HuH-7 (cell line): ENCODE measurements around the gene THAP8.

Source experiments
- DNase-seq: peaks from one replicate; pipeline ENCODE4 v3.0.0; 2011; ENCODE audit warnings: low spot score

THAP8 gene, protein sequence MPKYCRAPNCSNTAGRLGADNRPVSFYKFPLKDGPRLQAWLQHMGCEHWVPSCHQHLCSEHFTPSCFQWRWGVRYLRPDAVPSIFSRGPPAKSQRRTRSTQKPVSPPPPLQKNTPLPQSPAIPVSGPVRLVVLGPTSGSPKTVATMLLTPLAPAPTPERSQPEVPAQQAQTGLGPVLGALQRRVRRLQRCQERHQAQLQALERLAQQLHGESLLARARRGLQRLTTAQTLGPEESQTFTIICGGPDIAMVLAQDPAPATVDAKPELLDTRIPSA

DNA sequence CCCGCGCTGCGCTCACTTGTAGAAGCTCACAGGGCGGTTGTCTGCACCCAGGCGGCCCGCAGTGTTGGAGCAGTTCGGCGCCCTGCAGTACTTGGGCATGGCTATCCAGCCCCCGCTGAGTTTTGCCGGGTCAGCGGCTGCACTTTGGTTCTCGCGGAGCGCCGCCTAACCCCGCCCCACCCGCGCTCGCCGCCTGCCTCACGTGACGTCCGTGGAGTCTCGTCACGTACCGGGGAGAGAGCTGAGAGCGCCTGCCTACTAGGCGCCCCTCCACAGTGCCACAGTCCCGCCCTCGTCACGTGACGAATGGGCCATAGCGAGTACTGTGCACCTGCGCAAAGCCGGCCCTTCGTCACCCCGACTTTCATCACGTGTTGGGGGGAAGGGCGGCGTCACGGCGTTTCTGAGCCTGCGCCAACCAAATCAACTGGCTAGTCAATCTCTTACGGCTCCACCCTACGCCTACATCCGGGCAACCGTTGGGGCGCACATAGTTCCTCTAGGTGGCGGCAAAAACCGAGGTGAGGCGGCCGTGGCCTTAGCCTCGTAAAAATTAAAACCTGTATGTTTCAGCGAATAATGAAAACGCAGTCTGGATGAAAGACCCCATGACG lies at the start of gene THAP8:
THAP8 (minus strand) TSS at position 167 of the 614 bp plus-strand sequence; CDS start at position 99, 68 bp downstream.
- peak; percentile 99 for DNase-seq

DNA sequence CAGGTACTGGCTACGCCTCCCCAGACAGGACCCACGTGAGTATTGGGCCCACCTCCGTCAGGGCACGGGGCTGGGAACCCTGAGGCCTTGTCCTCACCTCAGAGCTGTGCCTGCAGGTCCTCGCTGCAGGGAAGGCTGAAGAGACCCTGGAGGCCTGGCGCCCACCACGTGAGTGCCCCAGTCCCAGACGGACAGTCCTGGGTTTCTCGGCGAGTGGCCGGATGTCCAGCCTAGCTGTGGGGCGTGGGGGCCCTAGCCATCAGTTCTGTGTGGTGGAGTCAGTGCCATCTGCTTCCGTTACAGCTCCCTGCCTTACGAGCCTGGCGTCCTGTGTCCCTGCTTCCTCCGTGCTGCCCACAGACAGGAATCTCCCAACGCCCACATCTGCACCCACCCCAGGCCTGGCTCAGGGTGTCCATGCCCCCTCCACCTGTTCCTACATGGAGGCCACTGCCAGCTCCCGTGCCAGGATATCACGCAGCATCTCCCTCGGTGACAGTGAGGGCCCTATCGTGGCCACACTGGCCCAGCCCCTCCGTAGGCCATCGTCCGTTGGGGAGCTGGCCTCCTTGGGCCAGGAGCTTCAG lies 49.0 kb upstream of the THAP8 start:
- no peak for DNase-seq

DNA sequence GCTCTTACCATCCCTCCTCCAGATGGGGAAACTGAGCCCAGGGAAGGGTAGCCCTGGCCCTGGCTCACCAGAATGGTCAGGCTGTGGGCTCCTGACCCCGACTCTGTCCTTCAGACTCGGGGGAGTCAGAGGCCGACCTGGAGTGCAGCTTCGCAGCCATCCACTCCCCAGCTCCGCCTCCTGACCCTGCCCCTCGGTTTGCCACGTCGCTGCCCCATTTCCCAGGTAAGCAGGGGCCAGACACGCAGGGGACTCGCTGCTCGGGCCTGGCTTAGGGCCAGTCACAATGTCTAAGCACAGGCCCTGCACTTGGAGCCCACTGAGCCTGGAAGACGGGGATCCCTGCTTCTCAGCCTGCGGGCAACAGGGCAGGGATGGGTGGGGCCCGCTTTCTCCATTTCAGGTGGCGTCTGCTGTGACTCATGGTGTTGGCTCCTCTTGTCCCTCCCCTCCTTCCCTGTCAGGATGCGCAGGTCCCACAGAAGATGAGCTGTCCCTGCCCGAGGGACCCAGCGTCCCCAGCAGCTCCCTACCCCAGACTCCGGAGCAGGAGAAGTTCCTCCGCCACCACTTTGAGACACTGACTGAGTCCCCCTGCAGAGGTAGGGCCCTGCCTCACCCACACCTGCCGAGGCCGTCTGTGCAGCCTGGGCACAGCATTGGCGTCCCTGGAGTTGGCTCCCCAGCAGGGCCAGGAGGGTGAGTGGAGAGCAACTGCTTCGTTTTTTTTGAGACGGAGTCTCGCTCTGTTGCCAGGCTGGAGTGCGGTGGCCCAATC lies 47.7 kb upstream of the THAP8 start:
- no peak for DNase-seq

DNA sequence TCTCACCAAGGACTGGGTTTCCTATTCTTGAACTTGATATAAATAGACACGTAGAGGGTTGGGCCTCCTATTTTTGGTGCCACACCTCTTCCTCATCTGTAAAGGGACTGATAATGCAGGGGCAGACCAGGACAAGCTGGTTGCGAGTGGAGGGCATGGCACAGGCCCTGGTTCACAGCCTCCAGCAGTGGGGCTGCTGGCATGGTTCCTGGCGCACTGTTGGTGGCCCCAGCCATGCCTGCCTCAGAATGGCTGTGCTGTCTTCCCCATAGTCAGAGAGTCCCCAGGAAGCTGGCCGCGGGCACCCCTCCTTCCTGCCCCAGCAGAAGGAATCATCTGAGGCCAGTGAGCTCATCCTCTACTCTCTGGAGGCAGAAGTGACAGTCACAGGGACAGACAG lies 46.4 kb upstream of the THAP8 start:
- no peak for DNase-seq

DNA sequence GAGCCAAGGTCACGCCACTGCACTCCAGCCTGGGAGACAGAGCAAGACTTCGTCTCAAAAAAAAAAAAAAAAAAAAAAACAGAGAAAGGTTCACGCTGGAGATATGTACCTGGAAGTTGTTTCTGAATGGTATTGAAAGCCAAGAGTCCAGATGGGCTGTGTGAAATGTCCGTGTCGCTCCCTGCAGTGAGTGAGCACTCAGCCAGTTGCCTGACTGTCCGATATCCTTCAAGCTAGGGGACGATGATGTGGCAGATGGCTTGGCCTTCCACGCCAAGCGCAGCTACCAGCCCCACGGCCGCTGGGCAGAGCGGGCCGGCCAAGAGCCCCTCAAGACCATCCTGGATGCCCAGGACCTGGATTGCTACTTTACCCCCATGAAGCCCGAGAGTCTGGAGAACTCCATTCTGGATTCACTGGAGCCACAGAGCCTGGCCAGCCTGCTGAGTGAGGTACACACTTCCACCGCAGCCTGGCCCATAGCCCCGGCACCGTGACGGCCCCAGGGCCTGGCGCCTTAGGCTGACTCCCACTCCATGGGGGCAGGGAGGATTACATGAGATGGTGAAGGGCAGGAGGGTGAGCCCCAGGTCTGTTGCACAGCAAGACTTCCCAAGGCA lies 45.2 kb upstream of the THAP8 start:
- DNase-seq, result no peak

DNA sequence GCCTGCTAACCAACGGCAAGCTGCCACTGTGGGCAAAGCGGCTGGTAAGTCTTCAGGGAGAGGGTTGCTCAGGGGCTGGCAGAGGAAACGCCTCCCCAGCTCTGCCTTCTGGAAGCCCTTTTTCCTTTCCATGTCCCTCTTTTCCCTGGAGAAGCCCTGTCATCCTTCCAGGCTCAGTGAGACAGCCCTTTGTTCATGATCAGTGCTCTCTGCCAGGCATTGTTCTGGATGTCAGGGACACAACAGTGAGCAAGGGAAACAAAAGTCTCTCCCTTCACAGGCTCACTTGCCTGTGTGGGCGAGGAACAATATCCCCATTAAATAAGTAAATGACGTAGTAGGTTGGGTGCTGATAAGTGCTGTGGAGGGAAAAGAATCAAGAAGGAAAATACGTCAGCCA lies 43.0 kb upstream of the THAP8 start:
- no peak for DNase-seq

DNA sequence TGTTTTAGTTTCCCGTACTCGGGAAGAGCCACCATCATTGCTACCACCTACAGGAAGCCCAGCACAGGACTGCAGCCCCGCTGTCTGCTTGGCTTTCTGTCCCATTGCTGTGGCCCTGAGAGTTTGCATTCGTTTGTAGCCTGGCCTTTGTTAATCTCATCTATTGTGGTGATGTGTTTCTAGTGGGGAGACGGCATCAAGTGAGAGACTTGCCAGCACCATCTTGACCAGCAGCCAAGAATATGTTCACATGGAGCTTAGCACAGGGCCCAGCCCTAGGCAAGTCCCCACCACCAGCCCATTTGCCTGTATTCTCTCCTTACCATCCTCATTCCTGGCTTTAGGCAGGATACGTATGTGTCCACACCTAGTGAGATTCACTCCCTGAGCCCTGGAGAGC lies 39.6 kb upstream of the THAP8 start:
- no peak for DNase-seq

DNA sequence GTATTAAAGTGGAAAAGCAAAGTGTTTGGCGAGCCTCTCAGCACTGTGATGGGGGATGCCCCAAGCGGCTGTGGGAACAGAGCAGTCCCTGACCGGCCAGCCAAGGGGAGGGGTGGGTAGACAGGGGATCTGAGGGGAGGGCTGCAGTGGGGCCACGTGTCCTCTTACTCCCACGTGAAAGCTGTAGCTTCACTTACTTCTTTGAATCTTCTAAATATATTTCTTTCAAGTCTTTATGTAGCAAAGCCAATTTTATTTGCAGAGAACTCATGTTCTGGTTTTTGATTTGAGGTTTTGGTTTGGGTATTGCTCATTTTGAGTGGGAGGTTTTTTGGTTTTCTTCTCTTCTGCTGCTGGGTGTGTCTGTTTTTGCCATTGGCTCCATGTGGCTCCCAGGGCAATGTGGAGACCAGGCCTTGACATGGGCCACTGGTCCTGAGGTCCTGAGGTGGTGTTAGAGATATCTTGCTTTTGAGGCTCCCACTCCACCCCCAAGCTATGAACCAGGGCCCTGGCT lies 39.1 kb upstream of the THAP8 start:
- DNase-seq, result no peak

DNA sequence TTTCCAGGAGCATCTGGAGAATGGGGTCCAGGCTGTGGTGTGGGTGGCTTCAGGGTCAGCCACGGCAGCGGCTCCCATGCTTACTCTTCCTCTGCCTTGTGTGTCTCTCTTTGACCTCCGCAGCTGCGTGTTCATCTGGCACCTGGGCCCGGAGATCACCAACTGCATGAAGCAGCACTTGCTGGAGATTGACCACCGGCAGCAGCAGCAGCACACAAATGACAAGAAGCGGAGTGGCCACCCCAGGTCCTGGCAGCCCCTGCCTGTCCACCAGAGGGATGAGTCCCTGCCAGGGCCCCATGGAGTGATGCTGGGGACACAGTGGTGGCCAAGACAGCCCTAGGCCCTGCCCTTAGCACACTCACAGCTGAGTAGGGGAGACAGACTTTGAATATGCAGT lies 38.5 kb upstream of the THAP8 start:
- DNase-seq, result no peak

DNA sequence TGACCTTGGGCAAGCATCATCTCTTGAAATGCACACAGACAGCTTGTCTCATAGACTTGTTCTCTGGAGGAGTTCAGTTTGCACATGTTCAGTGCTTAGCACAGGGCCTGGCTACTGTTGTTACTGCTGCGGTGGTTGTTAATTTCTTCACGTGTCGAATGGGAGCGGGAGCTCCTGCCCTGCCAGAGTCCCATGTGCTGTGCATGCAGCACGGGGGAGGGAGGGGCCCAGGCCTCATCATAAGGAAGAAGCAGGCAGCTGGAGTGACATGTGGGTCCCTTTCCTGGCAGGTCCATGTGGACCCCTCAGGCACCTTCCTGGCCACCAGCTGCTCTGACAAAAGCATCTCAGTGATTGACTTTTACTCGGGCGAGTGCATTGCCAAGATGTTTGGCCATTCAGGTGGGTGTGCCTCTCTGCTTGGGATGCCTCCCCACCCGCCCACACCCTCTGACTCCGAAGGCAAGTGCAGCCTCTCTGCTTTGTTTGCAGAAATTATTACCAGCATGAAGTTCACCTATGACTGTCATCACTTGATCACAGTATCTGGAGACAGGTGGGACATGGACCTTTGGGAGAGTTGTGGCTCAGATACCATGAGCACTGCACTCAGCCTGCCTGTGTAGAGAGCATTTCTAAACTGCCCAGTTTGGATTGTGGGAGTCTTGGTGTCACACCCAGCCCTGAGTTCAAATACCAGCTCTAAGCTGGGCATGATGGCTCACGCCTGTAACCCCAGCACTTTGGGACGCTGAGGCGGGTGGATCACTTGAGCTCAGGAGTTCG lies 37.0 kb upstream of the THAP8 start:
- DNase-seq, result no peak

DNA sequence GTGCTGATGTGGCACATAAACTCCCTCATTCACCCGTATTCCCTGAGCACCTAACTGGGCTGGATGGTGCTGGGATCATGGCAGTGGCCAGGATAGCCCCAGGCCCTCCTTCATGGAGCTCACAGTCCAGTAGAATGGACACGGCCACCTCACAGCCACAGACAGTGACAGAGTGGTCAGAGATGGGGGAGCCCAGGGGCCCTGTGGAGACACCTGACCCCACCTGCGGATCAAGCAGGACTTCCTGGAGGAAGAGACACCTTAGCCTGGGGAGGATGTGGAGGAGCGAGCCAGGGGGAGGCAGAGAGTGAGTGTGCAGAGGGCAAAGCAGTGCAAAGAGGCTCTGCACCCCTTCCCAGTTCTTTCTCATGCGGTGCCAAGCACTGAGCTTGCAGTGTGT lies 35.8 kb upstream of the THAP8 start:
- DNase-seq, result no peak

DNA sequence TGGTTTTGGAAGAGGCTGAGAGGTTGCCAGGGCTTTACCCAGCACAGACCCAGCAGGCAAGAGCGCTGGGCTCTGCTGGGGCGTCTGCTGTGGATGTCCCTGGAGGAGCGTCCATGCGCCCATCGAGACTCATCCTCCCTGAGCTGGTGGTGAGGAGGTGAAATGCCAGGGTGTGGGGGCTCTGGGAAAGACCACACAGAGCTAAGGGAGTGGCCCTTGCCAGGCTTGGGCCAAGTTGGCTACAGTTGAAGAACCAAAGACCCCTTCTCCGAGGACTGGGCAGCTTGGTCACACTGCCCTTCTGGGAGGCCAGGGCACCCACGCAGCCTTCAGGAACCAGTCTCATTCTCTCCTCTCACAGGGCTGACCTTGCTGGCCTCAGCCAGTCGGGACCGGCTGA lies 32.2 kb upstream of the THAP8 start:
- no peak for DNase-seq

DNA sequence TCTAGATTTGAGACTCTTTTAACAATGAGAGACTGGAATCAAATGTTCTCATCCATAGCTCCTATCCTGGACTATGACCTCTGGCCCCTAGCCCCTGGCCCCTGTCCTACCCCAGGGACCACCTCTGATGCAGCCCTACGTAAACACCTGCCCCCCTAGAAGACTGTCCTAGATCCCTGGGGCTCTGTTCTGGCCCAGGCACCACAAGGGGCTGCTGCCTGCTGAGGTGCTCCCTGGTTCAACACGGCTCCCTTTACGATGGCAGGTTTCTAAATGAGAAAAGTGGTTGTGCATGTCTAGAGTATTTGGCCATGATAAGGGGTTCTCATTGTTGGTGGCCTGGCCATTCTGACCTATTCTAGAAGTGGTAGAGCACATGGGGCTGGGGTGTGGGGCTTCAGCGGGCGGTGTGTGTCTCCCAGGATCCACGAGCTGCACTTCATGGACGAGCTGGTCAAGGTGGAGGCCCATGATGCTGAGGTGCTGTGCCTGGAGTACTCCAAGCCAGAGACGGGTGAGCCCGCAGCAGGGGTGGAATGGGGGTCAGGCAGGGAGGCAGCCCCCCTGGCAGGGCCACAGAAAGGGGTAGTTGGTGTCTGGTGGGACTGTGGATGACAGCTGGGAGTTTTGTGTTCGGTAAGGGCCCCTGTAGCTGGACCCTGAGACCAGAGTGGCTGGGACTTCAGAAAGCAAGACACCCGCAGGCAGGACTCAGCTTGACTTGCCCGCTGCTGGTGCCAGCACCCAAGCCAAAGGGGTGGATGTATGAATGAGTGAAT lies 30.3 kb upstream of the THAP8 start:
- no peak for DNase-seq

DNA sequence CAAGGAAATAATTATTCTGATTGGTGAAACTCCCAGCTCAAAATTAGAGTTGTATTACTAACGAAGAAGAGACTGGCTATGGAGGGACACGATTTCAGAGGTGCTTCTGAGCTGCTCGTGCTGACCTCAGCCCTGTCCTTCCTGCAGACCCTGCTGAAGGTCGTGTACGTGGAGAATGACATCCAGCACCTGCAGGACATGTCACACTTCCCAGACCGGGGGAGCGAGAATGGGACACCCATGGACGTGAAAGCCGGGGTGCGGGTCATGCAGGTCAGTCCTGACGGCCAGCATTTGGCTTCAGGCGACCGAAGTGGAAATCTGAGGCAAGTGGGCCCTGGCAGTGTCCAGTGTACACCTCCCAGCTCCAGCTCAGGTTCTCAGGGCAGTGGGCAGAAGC lies 28.8 kb upstream of the THAP8 start:
- DNase-seq, result no peak

DNA sequence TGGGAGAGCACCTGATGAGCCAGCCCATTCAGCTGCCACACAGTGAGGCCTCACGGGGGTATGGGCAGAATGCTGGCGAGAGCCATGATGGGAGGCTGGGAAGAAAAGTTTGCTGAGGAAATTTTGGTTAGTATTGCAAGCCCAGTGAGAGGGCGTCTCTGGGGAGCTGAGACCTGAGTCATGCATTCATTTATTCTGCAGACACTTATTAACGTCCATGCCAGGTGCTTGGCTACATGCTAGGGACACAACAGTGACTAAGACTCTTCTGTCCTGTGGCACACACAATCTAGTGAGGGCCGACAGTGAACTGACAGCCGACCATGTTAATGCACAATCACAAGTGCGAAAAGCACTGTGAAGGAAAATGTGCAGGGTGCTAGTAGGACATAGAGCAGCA lies 27.8 kb upstream of the THAP8 start:
- DNase-seq, result no peak

DNA sequence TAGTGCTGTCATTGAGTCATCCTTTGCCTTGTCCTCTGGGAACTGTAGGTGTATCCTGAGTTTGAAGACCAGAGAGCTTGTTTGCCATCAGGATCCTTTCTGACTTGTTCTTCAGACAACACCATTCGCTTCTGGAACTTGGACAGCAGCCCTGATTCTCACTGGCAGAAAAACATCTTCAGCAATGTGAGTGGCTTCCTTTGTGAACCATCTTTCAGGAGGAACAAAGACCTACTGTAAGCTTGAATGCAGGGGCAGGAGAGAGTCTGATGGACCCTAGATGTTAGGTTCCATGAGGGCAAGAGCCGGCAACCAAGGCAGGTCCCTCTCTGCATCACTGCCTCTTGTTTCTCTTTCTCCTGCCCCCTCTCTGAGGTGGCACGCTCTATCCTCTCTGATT lies 27.3 kb upstream of the THAP8 start:
- DNase-seq, result no peak

DNA sequence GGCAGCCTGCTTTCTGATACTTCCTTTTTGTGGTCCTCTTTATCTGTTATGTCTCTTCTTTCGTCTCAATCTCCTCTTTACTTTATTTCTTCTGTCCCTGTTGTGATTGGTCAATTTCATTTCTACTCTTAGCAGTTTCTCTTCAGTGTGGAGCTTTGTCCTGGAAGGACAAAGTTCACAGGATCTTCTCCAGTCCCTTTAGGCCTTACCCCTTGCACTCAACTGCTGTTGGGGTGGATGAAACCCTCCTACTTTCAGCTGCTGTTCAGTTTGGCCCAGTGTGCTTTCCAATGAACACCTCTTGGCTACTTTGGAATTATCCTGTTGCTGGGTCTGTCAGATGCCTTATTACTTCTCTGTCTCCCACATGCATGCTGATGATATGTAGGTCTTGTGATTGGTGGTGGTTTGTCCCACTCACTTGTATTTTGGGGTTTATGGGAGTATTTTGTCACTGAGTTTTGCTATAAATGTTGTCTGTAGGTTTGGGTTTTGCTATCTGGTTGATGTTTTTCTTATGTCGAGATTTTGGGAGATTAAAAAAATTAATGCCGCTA lies 25.4 kb upstream of the THAP8 start:
- DNase-seq, result no peak

DNA sequence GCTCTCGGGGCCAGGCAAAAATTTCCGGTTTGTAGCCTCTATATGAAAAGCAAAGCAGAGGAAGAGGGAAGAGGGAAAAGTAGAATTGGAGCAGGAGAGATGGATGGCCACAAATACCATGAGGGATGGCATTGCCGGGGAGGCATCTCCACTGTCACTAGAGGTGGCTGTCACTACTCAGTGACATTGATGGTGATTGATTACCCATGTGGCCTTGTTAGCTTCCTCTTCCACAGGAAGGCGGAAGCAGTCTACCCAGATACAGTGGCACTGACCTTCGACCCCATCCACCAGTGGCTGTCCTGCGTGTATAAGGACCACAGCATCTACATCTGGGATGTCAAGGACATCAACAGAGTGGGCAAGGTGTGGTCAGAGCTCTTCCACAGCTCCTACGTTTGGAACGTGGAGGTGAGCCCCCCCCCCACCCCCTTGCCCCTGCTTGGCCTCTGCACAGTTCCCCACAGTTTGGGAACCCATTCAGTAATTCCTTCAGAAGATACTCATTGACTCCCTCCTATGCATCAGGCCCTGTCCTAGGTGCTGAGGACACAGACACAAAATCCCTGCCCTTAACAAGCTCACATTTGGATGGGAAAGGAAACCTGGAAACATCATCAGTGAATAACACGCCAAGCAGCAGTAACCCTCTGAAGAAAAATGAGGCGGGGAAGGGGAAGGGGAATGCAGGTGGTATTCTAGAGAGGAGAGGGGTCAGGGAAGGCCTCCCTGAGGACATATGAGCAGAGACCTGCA lies 19.2 kb upstream of the THAP8 start:
- no peak for DNase-seq

DNA sequence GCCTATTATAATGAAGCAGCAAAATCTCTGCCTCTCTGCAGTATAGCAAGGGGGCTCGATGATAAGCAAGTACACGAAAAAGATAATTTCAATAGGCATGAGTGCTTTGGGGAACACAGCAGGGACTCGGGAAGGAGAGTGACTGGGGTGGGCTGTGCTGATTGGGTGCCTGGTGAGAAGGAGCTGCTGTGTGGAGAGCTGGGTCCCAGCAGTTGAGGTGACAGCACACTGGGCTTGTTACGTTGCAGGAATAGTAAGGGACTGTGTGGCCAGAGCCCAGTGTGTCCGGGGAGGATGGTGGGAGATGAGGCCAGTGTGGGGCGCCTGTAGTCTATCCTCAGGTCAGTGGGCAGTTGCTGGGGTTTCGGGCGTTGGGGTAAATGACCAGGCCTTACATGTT lies 18.0 kb upstream of the THAP8 start:
- DNase-seq, result no peak
